H1 (cell line): ENCODE data around the gene NFIX. TPM values are rescaled to one million over a fixed set of nuclear protein-coding genes. Genes with fewer than 3 reads are reported as not detected.

Experiments used
- CTCF ChIA-PET: fragments of 300-600 bp; sonication (Branson Sonifier 250); formaldehyde crosslinking; loops from one replicate; lab custom pipeline; 2021; ENCODE audit not compliant: partially characterized antibody; lab: Charles Lee
- POLR2A ChIA-PET: fragments of 300-600 bp; sonication (Branson Sonifier 250); formaldehyde crosslinking; loops from one replicate; lab custom pipeline; 2021; ENCODE audit warnings: inconsistent platforms; ENCODE audit not compliant: partially characterized antibody; lab: Charles Lee
- DNase-seq, 2 experiments: peaks; one replicate each; pipeline versions ENCODE4 v3.0.0 to v3.0.0-alpha.2; 2010 to 2022; ENCODE audit warnings: low spot score in 2 of 2, low read depth in 1 of 2, mixed read lengths in 1 of 2
- FAIRE-seq: peaks from 2 replicates; lab custom pipeline; 2011; peaks lifted over from hg19 to GRCh38; lab: Jason Lieb, UNC
- H2AFZ ChIP-seq: 2 replicates; pipeline ENCODE4 v1.8.1; 2012; ENCODE audit warnings: low read length, inconsistent platforms
- H2AK5ac ChIP-seq: 2 replicates; pipeline ENCODE4 v1.6.1; 2013; ENCODE audit warnings: low read depth, low read length
- H2BK120ac ChIP-seq: replicated peaks from 2 replicates; pipeline ENCODE3; 2013; ENCODE audit warnings: low read depth, low read length, inconsistent platforms
- H2BK12ac ChIP-seq: 2 replicates; pipeline ENCODE4 v1.6.1; 2013; ENCODE audit warnings: low read depth, low read length
- H2BK15ac ChIP-seq: 2 replicates; pipeline ENCODE4 v1.6.1; 2013; ENCODE audit warnings: low read length
- H2BK20ac ChIP-seq: 2 replicates; pipeline ENCODE4 v1.6.1; 2013; ENCODE audit warnings: low read length
- H2BK5ac ChIP-seq: 2 replicates; pipeline ENCODE4 v1.6.1; 2013; ENCODE audit warnings: low read depth, low read length
- H3K14ac ChIP-seq: 2 replicates; pipeline ENCODE4 v1.6.1; 2013; ENCODE audit warnings: inconsistent platforms; ENCODE audit not compliant: insufficient read length
- H3K18ac ChIP-seq: 2 replicates; pipeline ENCODE4 v1.6.1; 2013; ENCODE audit warnings: low read length; ENCODE audit errors: extremely low read depth
- H3K23ac ChIP-seq: 2 replicates; pipeline ENCODE4 v1.6.1; 2013; ENCODE audit warnings: inconsistent platforms; ENCODE audit not compliant: insufficient read length
- H3K23me2 ChIP-seq: 2 replicates; pipeline ENCODE4 v1.6.1; 2013; ENCODE audit warnings: low read depth, low read length
- H3K27ac ChIP-seq: 2 replicates; pipeline ENCODE4 v1.6.1; 2011; ENCODE audit warnings: low read depth, low read length, inconsistent platforms
- H3K27me3 ChIP-seq, 4 experiments: replicated peaks in 1 of 4; 1 replicate in 1 of 4; 2 replicates in 3 of 4; pipeline versions ENCODE4 v1.6.1 to v1.8.1; 2011 to 2013; ENCODE audit warnings: low read length in 3 of 4, mild to moderate bottlenecking in 3 of 4, inconsistent platforms in 2 of 4, mixed read lengths in 2 of 4, moderate library complexity in 1 of 4; ENCODE audit not compliant: control insufficient read depth in 3 of 4, insufficient read depth in 3 of 4; ENCODE audit errors: extremely low read depth in 1 of 4
- H3K36me3 ChIP-seq, 4 experiments: 2 replicates each; pipeline versions ENCODE4 v1.6.1 to v1.8.1; 2011 to 2013; ENCODE audit warnings: mild to moderate bottlenecking in 4 of 4, low read length in 3 of 4, moderate library complexity in 2 of 4, control low read depth in 1 of 4, inconsistent platforms in 1 of 4; ENCODE audit not compliant: insufficient read depth in 4 of 4, control insufficient read depth in 2 of 4
- H3K4ac ChIP-seq: replicated peaks from 2 replicates; pipeline ENCODE3; 2013; ENCODE audit warnings: low read length, low read depth, mixed read lengths, inconsistent platforms; ENCODE audit not compliant: insufficient read length
- H3K4me1 ChIP-seq, 4 experiments: replicated peaks in 1 of 4; 1 replicate in 1 of 4; 2 replicates in 3 of 4; pipeline versions ENCODE4 v1.6.1 to v1.8.1; 2011 to 2013; ENCODE audit warnings: low read length in 3 of 4, inconsistent platforms in 2 of 4, mixed read lengths in 1 of 4; ENCODE audit not compliant: insufficient read depth in 4 of 4, control insufficient read depth in 3 of 4
- H3K4me2 ChIP-seq, 2 experiments: 2 replicates each; pipeline versions ENCODE4 v1.6.1 to v1.8.1; 2011 to 2013; ENCODE audit warnings: low read depth in 2 of 2, low read length in 2 of 2, control low read depth in 1 of 2, inconsistent platforms in 1 of 2, mild to moderate bottlenecking in 1 of 2; ENCODE audit not compliant: insufficient read depth in 1 of 2
- H3K4me3 ChIP-seq, 4 experiments: fragments of 200-600, 300-600 bp in 1 of 4; sonication (generic), shearing (Covaris generic), sonication (Bioruptor Twin) in 1 of 4; 2 replicates each; pipeline versions ENCODE4 v1.5.1 to v1.8.1; 2011 to 2016; ENCODE audit warnings: low read length in 4 of 4, low read depth in 3 of 4, control low read depth in 2 of 4, inconsistent platforms in 2 of 4, mild to moderate bottlenecking in 2 of 4, mixed read lengths in 1 of 4, moderate library complexity in 1 of 4; ENCODE audit not compliant: insufficient read depth in 2 of 4; ENCODE audit errors: extremely low read depth in 1 of 4
- H3K56ac ChIP-seq: replicated peaks from 2 replicates; pipeline ENCODE3; 2013; ENCODE audit warnings: low read depth, mild to moderate bottlenecking, mixed read lengths, low read length, inconsistent platforms; ENCODE audit not compliant: insufficient read length
- H3K79me1 ChIP-seq: 2 replicates; pipeline ENCODE4 v1.6.1; 2013; ENCODE audit warnings: low read depth, low read length, control low read depth
- H3K79me2 ChIP-seq, 2 experiments: 2 replicates each; pipeline versions ENCODE4 v1.6.1 to v1.8.1; 2012 to 2013; ENCODE audit warnings: low read length in 2 of 2, mild to moderate bottlenecking in 2 of 2, inconsistent platforms in 1 of 2; ENCODE audit not compliant: insufficient read depth in 2 of 2, control insufficient read depth in 1 of 2
- H3K9ac ChIP-seq, 4 experiments: replicated peaks in 1 of 4; 1 replicate in 1 of 4; 2 replicates in 3 of 4; pipeline versions ENCODE4 v1.6.1 to v1.8.1; 2011 to 2013; ENCODE audit warnings: low read depth in 3 of 4, low read length in 3 of 4, control low read depth in 2 of 4, mild to moderate bottlenecking in 2 of 4, moderate library complexity in 2 of 4, inconsistent platforms in 1 of 4; ENCODE audit errors: extremely low read depth in 1 of 4
- H3K9me3 ChIP-seq, 2 experiments: 2 replicates each; pipeline versions ENCODE4 v1.6.1 to v1.8.1; 2012 to 2013; ENCODE audit warnings: mild to moderate bottlenecking in 2 of 2, moderate library complexity in 2 of 2, control low read depth in 1 of 2, inconsistent platforms in 1 of 2, low read depth in 1 of 2, low read length in 1 of 2, mixed read lengths in 1 of 2; ENCODE audit not compliant: insufficient read depth in 2 of 2
- H4K20me1 ChIP-seq, 2 experiments: replicated peaks in 1 of 2; 2 replicates each; pipeline versions ENCODE3 to v1.8.1; 2011 to 2013; ENCODE audit warnings: inconsistent platforms in 2 of 2, low read length in 2 of 2, mild to moderate bottlenecking in 1 of 2; ENCODE audit not compliant: insufficient read depth in 2 of 2, control insufficient read depth in 1 of 2
- H4K5ac ChIP-seq: 2 replicates; pipeline ENCODE4 v1.6.1; 2013; ENCODE audit warnings: low read length, low read depth, mixed read lengths, inconsistent platforms; ENCODE audit not compliant: insufficient read length
- H4K8ac ChIP-seq: 2 replicates; pipeline ENCODE4 v1.8.0; 2013; ENCODE audit warnings: mild to moderate bottlenecking, moderate library complexity, low read length, inconsistent platforms; ENCODE audit not compliant: insufficient read depth; ENCODE audit errors: extremely low read depth
- H4K91ac ChIP-seq: replicated peaks from 2 replicates; pipeline ENCODE3; 2013; ENCODE audit warnings: low read length, mixed read lengths, inconsistent platforms; ENCODE audit not compliant: insufficient read length
- CTCF ChIP-seq, 3 experiments: IDR thresholded peaks; 1 replicate in 2 of 3; 2 replicates in 1 of 3; pipeline versions ENCODE4 v1.5.1 to v1.6.1; 2011; ENCODE audit warnings: low read length in 3 of 3, mild to moderate bottlenecking in 3 of 3, inconsistent platforms in 2 of 3, low read depth in 1 of 3, moderate library complexity in 1 of 3; ENCODE audit not compliant: insufficient read depth in 1 of 3; ENCODE audit errors: control extremely low read depth in 1 of 3
- NANOG ChIP-seq: IDR thresholded peaks from 2 replicates; pipeline ENCODE4 v1.6.1; 2011; ENCODE audit warnings: low read length, low read depth, mild to moderate bottlenecking, inconsistent platforms; ENCODE audit not compliant: insufficient read depth, poor library complexity, severe bottlenecking
- RXRA ChIP-seq: IDR thresholded peaks from 2 replicates; pipeline ENCODE4 v1.6.1; 2011; ENCODE audit warnings: low read depth, mild to moderate bottlenecking, low read length, moderate library complexity; ENCODE audit not compliant: insufficient read depth
- TEAD4 ChIP-seq: IDR thresholded peaks from 2 replicates; pipeline ENCODE4 v1.6.1; 2012; ENCODE audit warnings: low read depth, low read length, inconsistent platforms, mixed read lengths
- USF2 ChIP-seq: IDR thresholded peaks from 2 replicates; pipeline ENCODE4 v1.6.1; 2011; ENCODE audit warnings: low read length, improper control_type of control experiment
- ZNF274 ChIP-seq: IDR thresholded peaks from 2 replicates; pipeline ENCODE4 v1.7.0; 2012; ENCODE audit warnings: low read length, borderline replicate concordance; ENCODE audit errors: extremely low read depth
- WGBS, 2 experiments: shearing (Covaris generic) in 1 of 2; methylation state at CpG; one replicate each; pipeline versions ENCODE4 v1.1.6 to v1.1.7; 2013 to 2015; ENCODE audit warnings: low lambda C conversion rate in 2 of 2, mixed read lengths in 2 of 2, inconsistent platforms in 1 of 2, low coverage in 1 of 2, missing lambda C conversion rate in 1 of 2; ENCODE audit not compliant: insufficient replicate concordance in 2 of 2, insufficient coverage in 1 of 2, insufficient read length in 1 of 2; ENCODE audit errors: extremely low coverage in 1 of 2, missing lambda C conversion rate in 1 of 2; 5-methylcytosine and 5-hydroxymethylcytosine counted together
- polyA plus RNA-seq, 7 experiments: library from polyadenylated mRNA; depleted of rRNA in 3 of 7; stranded (reverse) in 5 of 7; unstranded in 2 of 7; fragments of >200 nt in 5 of 7; fragments of 200-250 nt in 2 of 7; gene quantifications; 1 replicate in 5 of 7; 2 replicates in 1 of 7; 4 replicates in 1 of 7; pipeline versions ENCODE4 v1.2.1 to v1.2.3, GENCODE V29; 2011 to 2013; ENCODE audit warnings: missing spikeins in 2 of 7, mixed read lengths in 2 of 7
- total RNA-seq: library from RNA; stranded (reverse); fragmentation: NEBNext Ultra II Directional; extraction: Animal tissue kit (Norgen Biotek cat#: 25700); gene quantifications from 2 replicates; pipeline ENCODE4 v1.2.1, GENCODE V29; 2021

Gene NFIX
- total and polyA plus RNA-seq, 2 of the 8 experiments (the other 6 are each of a cell fraction or from before 2014, with no cell fraction given): 0.03 to 0.20 TPM

- H3K27me3 ChIP-seq: peaks cover 56 to 76% (median 72%) of the 10 kb centered on the region in 4 experiments
- no peak overlapping the region for H3K56ac ChIP-seq
- no peaks in the 10 kb centered on the region for H3K9me3 ChIP-seq
- H3K4me1 ChIP-seq: peaks cover 0 to 14% (median 9%) of the 10 kb centered on the region in 4 experiments; a peak in 6 of 7 replicates
- H4K8ac ChIP-seq: peak overlapping the region; percentile 14; the same call in 1 of the 2 replicates
- no peak overlapping the region for H3K14ac ChIP-seq
- peak; percentile 39 for FAIRE-seq
- no peak overlapping the region for H3K4ac ChIP-seq
- ChIA-PET CTCF (interaction anchor here (0.9 to 48.8 kb wide), 21 partner anchors 11 to 214 kb away, joined by 3 to 1145 read pairs (median 8); partner anchors contain the start of genes LYL1 and NFIX), POLR2A (interaction anchor here (0.7 to 1.6 kb wide), 7 partner anchors 16 to 91 kb away, joined by 3 to 6 read pairs (median 3); partner anchors contain the start of gene NACC1)
- H3K23me2 ChIP-seq: peaks cover 6% of the 10 kb centered on the region; the same call in 1 of the 2 replicates
- peak overlapping the region; percentile 61 to 93 for H3K4me2 ChIP-seq
- H3K27ac ChIP-seq: no peak overlapping the region
- 0 out of 2 replicates have a peak overlapping the region, but pooled peaks have one; percentile 44 for H2AFZ ChIP-seq
- H3K4me3 ChIP-seq: peak overlapping the region; percentile 17 to 60 (median 46); a peak in 7 of 8 replicates
- H2BK15ac ChIP-seq: 0 out of 2 replicates have a peak overlapping the region, but pooled peaks have one; percentile 61
- H4K5ac ChIP-seq: no peak overlapping the region
- no peak overlapping the region for H2BK20ac ChIP-seq
- no peak overlapping the region for H3K9ac ChIP-seq
- H2AK5ac ChIP-seq: no peak overlapping the region
- H3K23ac ChIP-seq: no peak overlapping the region
- no peaks in the 10 kb centered on the region for H3K79me2 ChIP-seq
- no peak overlapping the region for H2BK120ac ChIP-seq
- H4K91ac ChIP-seq: no peak overlapping the region
- H3K79me1 ChIP-seq: no peaks in the 10 kb centered on the region
- H3K36me3 ChIP-seq: no peaks in the 10 kb centered on the region
- no peak overlapping the region for H2BK5ac ChIP-seq
- DNase-seq: peak in 1 of 2 experiments; percentile 97
- H3K18ac ChIP-seq: no peak overlapping the region
- H2BK12ac ChIP-seq: no peak overlapping the region
- WGBS, 2 experiments: 3% methylated on average over 37 of the region's 40 CpGs; no CpG with 5 or more reads in 1 of the 2 experiments
- H4K20me1 ChIP-seq: peaks cover 0 to 8% of the 10 kb centered on the region in 2 experiments
- TF ChIP-seq RXRA: no peak
- no peak for TF ChIP-seq ZNF274
- no peak for TF ChIP-seq TEAD4
- peak; percentile 57 for TF ChIP-seq USF2
- no peak for TF ChIP-seq NANOG
- peak; percentile 95 to 98 (median 95) for TF ChIP-seq CTCF (IDR thresholded peaks at IDR 0.05; ENCODE audit: control extremely low read depth in 1 of 3, insufficient read depth in 1 of 3, low read depth in 1 of 3, low read length in 3 of 3)
Observed at GRCh38 chr19:13060964-13061927, 66.0 kb downstream of the NFIX start.
